ENCODE results near the gene CUEDC1. TPM values are rescaled to one million over a fixed set of nuclear protein-coding genes. Genes with fewer than 3 reads are reported as not detected.

Gene CUEDC1
- total and polyA plus RNA-seq, 2 of the 13 experiments (the other 11 are each of a cell fraction or from before 2014, with no cell fraction given), result 7.4 to 12.9 TPM

DNA sequence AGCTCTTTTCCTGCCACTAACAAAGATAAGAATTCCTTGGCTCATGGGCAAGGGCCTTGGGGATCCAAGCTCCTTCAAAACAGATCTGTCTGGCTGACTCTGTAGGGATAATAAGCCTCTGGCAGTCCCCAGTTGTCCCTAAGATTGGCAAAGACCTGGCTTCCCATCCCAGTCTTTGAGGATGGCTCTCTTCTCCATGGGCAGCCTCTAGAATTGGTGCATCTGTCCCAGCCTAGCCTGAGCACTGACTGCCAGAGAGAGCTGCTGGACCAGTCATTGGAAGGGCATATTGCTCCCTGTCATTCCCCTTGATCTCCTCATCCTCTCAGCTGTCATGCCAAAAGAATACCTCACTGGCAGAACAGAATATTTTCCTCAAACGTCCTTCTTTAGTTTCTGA lies 13.2 kb upstream of the CUEDC1 start (continued):
- TF ChIP-seq, protein P1, sequence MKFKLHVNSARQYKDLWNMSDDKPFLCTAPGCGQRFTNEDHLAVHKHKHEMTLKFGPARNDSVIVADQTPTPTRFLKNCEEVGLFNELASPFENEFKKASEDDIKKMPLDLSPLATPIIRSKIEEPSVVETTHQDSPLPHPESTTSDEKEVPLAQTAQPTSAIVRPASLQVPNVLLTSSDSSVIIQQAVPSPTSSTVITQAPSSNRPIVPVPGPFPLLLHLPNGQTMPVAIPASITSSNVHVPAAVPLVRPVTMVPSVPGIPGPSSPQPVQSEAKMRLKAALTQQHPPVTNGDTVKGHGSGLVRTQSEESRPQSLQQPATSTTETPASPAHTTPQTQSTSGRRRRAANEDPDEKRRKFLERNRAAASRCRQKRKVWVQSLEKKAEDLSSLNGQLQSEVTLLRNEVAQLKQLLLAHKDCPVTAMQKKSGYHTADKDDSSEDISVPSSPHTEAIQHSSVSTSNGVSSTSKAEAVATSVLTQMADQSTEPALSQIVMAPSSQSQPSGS (CRISPR knock-in tag; IDR thresholded peaks at IDR 0.05), result no peak
- no peak for TF ChIP-seq PTBP1 (IDR thresholded peaks at IDR 0.05; ENCODE audit: low read depth, low read length, poor library complexity, severe bottlenecking)
- no peak for TF ChIP-seq POGZ (CRISPR knock-in tag; IDR thresholded peaks at IDR 0.05)
- TF ChIP-seq, protein P2, sequence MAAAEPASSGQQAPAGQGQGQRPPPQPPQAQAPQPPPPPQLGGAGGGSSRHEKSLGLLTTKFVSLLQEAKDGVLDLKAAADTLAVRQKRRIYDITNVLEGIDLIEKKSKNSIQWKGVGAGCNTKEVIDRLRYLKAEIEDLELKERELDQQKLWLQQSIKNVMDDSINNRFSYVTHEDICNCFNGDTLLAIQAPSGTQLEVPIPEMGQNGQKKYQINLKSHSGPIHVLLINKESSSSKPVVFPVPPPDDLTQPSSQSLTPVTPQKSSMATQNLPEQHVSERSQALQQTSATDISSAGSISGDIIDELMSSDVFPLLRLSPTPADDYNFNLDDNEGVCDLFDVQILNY (CRISPR knock-in tag; conservative IDR thresholded peaks at IDR 0.05), result no peak
- TF ChIP-seq, protein P3, sequence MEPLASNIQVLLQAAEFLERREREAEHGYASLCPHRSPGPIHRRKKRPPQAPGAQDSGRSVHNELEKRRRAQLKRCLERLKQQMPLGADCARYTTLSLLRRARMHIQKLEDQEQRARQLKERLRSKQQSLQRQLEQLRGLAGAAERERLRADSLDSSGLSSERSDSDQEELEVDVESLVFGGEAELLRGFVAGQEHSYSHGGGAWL (CRISPR knock-in tag; IDR thresholded peaks at IDR 0.05), result no peak
- TF ChIP-seq, protein P4, sequence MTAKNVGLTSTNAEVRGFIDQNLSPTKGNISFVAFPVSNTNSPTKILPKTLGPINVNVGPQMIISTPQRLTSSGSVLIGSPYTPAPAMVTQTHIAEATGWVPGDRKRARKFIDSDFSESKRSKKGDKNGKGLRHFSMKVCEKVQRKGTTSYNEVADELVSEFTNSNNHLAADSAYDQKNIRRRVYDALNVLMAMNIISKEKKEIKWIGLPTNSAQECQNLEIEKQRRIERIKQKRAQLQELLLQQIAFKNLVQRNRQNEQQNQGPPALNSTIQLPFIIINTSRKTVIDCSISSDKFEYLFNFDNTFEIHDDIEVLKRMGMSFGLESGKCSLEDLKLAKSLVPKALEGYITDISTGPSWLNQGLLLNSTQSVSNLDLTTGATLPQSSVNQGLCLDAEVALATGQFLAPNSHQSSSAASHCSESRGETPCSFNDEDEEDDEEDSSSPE (CRISPR knock-in tag; IDR thresholded peaks at IDR 0.05), result no peak
- no peak for TF ChIP-seq ZNF235 (CRISPR knock-in tag; IDR thresholded peaks at IDR 0.05; ENCODE audit: borderline replicate concordance)

DNA sequence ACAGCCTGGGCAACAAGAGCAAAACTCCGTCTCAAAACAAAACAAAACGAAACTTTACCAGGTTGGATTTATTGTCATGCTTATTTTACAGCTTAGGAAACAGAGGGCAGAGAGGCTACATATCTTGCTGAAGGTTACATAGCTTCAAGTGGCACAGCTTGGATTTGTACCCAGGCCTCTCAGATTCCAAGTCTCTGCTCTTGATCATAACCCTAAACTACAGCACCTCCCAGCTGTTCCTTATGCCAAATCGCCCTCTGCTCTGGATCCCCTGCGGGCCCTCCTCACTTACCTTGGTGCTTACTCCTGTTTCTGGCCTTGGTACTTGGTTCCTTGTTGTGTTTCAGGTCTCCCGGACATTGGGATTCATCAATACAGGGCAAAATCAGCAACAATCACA lies 11.7 kb upstream of the CUEDC1 start:
- in situ Hi-C loops (cut with HindIII; ENCODE audit: extremely low pct_ligation_motif_present, low pct_unique_long_range_greater_than_20kb), result no loop called here
- no peak overlapping the region for H3K4me3 ChIP-seq (replicated peaks in 1 of 3; ENCODE audit: insufficient read depth in 1 of 3, low read depth in 2 of 3, low read length in 3 of 3)
- no peak overlapping the region; the same call in 1 of the 2 replicates for H3K4me2 ChIP-seq (ENCODE audit: low read depth, low read length)
- no peak for FAIRE-seq
- CTCF ChIA-PET (ENCODE audit: low intra/inter-chr PET ratio, low total read pairs), result no interaction called here
- no peaks in the 10 kb centered on the region for H3K9me3 ChIP-seq (ENCODE audit: low read length)
- BruUV-seq (replicated peaks), result no TSS peak
- no peak for ATAC-seq
- TF ChIP-seq ZNF354B (CRISPR knock-in tag; IDR thresholded peaks at IDR 0.05), result no peak
- H3K4me1 ChIP-seq (ENCODE audit: insufficient read depth, low read length), result peaks cover 24% of the 10 kb centered on the region
- intact Hi-C loops (cut with micrococcal nuclease; ENCODE audit: unreplicated experiment), result no loop called here
- DNase-seq (ENCODE audit: low spot score), result no peak
- no peaks in the 10 kb centered on the region for H3K36me3 ChIP-seq (replicated peaks in 1 of 2; ENCODE audit: control insufficient read depth in 1 of 2, insufficient read depth in 2 of 2, low read length in 2 of 2)
- no peaks in the 10 kb centered on the region for H4K20me1 ChIP-seq (ENCODE audit: insufficient read depth, low read length)
- H3K9ac ChIP-seq (ENCODE audit: insufficient read depth, low read depth, low read length), result no peak overlapping the region
- H3K27ac ChIP-seq (ENCODE audit: extremely low read length, insufficient read depth, low read length), result no peak overlapping the region
- WGBS (ENCODE audit: low lambda C conversion rate), result 15% methylated on average over 5 of the region's 5 CpGs
- POLR2A ChIA-PET, result interaction anchor here (0.8 to 1.7 kb wide), 2 partner anchors 26 to 74 kb away, joined by 3 to 4 read pairs; no protein-coding TSS in a partner anchor
- peaks cover 3 to 33% of the 10 kb centered on the region in 2 experiments; a peak in 4 of 5 replicates for H3K27me3 ChIP-seq (ENCODE audit: control insufficient read depth in 1 of 2, insufficient read depth in 2 of 2, low read length in 2 of 2)
- H3K79me2 ChIP-seq (ENCODE audit: insufficient read depth, low read length), result no peaks in the 10 kb centered on the region
- no peak overlapping the region for H2AFZ ChIP-seq (ENCODE audit: low read length)

Measured in HepG2 (cell line).